Measurements from ENCODE around the gene ZSCAN10.

ZSCAN10 gene

DNA sequence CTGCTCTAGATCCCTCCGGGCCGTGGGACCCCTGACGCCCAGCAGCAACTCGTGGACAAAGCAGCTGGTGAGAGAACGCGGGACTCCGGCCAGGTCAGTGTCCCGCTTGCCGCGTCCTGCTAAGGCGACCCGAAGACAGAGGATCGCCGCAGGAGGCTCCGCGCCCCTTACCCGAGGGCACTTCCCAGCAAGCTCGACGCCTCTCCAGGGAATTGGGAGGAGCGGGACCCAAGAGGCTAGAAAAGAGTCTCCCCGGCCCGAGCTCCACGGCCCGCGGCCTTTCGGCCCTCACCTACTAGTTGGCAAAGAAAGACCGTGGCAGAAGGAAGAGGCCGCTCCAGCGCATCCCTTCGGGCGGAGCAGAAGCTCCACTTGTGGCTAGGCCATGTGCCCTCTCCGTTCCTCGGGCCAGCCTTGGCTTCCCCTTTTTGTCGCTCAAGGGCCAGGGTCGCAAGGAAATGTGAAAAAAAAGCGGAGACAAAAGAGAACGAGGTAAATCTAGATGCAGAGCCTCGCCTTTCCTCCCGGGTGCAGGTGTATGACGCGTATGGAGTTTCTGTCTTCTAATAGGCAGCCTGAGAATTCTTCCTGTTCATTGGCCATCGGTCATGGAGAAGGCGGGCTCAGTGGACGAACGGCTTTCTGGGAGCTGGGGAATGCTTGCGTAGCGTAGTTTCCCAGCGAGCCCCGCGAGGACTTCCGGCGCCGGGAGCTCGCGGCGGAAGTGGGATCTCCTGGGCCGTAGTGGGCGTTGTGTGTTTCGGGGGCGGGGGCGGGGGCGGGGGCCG is 35.4 kb upstream of the ZSCAN10 start, which contains the start of gene ZNF213:
TSS of gene ZNF213 (plus strand) at position 692 of the 788 bp plus-strand sequence. CDS start 2,252 bp downstream, outside the sequence.
- peak; percentile 99 for DNase-seq (ENCODE audit: low spot score)

DNA sequence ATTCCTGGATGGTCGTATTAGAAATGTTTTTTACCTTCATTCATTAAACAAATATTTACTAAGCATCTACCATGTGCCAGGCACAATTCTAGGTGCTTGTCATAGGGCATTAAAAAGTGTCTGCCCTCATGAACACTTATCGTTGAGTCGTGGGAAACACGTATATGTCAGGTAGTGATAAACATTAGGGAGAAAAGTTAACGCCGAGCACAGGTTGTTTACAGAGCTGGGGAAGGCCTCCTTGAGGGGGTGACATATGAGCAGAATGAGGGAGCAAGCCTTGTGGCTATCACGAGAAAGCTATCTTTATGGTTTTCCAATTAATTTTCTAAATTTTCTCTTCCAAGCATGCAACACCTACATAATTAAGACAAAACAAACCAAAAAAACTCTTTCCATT is 34.8 kb upstream of the ZSCAN10 start:
- peak; percentile 43 for DNase-seq (ENCODE audit: low spot score)

- DNase-seq (ENCODE audit: low spot score): peak; percentile 59
Measured at GRCh38 chr16:3131755-3132377, 32.8 kb upstream of the ZSCAN10 start.

GRCh38 chr16:3129137-3130131 is 30.3 kb upstream of the ZSCAN10 start:
- DNase-seq (ENCODE audit: low spot score): peak; percentile 94

GRCh38 chr16:3127745-3128144 is 28.7 kb upstream of the ZSCAN10 start:
- no peak for DNase-seq (ENCODE audit: low spot score)

GRCh38 chr16:3123986-3124886 is 25.1 kb upstream of the ZSCAN10 start:
- peak; percentile 96 for DNase-seq (ENCODE audit: low spot score)

DNA sequence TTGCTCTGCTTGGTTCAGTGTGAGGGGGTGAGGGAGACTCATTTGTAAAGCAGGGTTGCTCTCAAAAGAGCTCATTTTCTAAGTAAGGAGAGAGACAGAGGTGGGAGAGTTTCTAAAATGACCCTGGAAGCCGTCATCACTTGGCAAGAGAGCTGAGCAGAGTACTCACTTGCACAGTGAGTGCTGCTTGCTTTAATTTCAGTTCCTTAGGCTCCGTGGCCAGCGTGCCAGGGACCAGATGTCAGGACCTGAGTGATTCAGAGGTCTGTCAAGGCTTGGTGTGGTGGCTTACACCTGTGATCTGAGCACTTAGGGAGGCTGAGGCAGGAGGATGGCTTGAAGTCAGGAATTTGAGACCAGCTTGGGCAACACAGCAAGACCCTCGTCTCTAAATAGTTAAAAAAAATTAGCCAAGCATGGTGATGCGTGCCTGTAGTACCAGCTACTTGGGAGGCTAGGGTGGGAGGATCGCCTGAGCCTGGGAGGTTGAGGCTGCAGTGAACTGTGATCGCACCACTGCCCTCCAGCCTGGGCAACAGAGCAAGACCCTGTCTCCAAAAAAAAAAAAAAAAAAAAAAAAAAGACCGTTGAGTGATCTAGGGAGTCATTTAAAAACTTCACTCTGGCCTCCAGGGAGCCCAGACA is 24.0 kb upstream of the ZSCAN10 start:
- DNase-seq (ENCODE audit: low spot score): no peak

GRCh38 chr16:3121851-3122467 is 22.9 kb upstream of the ZSCAN10 start:
- no peak for DNase-seq (ENCODE audit: low spot score)

DNA sequence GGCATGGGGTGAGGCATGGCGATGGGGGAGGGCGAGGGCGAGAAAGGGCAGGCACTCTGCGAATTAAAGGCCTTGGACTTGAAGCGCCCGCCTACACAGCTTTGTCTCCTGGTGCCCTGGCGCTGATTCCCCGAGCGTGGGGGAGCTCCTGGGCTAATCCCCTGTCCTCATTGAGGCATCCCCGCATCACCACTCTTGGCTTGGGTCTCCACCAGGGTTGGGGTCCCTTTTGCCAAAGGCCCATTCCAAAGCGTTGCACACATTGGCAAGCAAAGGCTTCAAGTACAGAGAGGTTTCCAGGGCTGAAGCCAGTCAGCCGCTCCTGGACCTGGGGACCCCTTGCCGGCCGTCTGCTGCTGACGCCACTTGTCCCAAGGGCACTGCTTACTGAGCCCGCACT is 21.3 kb upstream of the ZSCAN10 start:
- no peak for DNase-seq (ENCODE audit: low spot score)

- DNase-seq (ENCODE audit: low spot score): no peak
Measured at GRCh38 chr16:3119701-3120408, 20.8 kb upstream of the ZSCAN10 start.

GRCh38 chr16:3119286-3119685 is 20.2 kb upstream of the ZSCAN10 start:
- DNase-seq (ENCODE audit: low spot score): no peak

GRCh38 chr16:3118846-3119245 is 19.8 kb upstream of the ZSCAN10 start:
- no peak for DNase-seq (ENCODE audit: low spot score)

- DNase-seq (ENCODE audit: low spot score): no peak
Measured at GRCh38 chr16:3118204-3118790, 19.2 kb upstream of the ZSCAN10 start.

- DNase-seq (ENCODE audit: low spot score): peak; percentile 45
Measured at GRCh38 chr16:3115561-3115960, 16.5 kb upstream of the ZSCAN10 start.

- no peak for DNase-seq (ENCODE audit: low spot score)
Measured at GRCh38 chr16:3115003-3115402, 15.9 kb upstream of the ZSCAN10 start.

- DNase-seq (ENCODE audit: low spot score): no peak
Measured at GRCh38 chr16:3113765-3114479, 14.8 kb upstream of the ZSCAN10 start.

DNA sequence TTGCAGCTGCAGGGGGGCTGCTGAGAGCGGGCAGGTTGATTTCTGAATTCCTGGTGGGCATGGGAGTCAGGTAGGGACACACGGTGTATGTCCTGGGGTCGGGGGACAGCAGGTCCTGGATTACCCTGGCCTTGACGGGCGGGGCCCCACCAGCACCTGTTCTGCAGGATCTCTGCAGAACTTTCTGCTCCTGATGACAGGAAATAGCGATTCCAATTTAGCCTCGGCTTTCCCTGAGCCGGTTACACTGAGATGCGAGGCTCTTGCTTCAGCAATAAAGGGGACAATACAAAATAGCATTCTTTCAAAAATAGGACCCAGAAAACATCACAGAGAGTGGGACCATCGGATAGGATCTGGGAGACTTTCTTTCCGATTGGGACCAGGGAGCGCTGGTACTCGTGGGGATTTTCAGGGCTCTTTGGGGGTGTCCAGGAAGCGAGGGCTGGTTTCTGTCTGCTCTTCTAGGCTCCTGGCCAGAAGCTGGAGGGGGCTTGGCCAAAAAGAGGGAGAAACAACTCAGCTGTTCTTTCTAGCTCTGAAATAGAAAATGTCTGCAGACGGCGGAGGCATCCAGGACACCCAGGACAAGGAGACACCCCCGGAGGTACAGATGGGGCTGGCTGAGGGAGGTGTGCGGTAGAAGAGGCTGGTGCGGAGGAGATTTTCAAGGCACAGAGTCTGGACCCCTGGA is 13.9 kb upstream of the ZSCAN10 start:
- DNase-seq (ENCODE audit: low spot score): no peak

Measured in NAMALWA (cell line).